Activated CD4-positive, alpha-beta T cell treated with anti-CD3 and anti-CD28 coated beads, Interleukin-2, amount 50 U/mL, for 24 hours (primary cell): ENCODE results near the gene SAMD4B.
"Not testable (repeated sequence)": the region's sequence is repeated elsewhere in the genome, so short reads cannot be mapped to it uniquely, and the experiment has no call there.

ENCODE experiments used
- DNase-seq, 2 donors: peaks; one replicate each; pipeline ENCODE4 v3.0.0-alpha.2; 2020; ENCODE audit warnings: low read depth in 1 of 2, low spot score in 1 of 2

SAMD4B gene

GRCh38 chr19:39363901-39364457 lies 21.8 kb downstream of the SAMD4B start:
- DNase-seq: no peak

- DNase-seq: no peak
Measured at GRCh38 chr19:39365531-39365930, 23.3 kb downstream of the SAMD4B start.

- DNase-seq: no peak
Measured at GRCh38 chr19:39369200-39369599, 27.0 kb downstream of the SAMD4B start.

- no peak for DNase-seq
Measured at GRCh38 chr19:39370735-39371134, 28.5 kb downstream of the SAMD4B start.

- no peak for DNase-seq
Measured at GRCh38 chr19:39372047-39372802, 30.0 kb downstream of the SAMD4B start.

GRCh38 chr19:39372941-39373340 lies 30.7 kb downstream of the SAMD4B start:
- DNase-seq: no peak

DNA sequence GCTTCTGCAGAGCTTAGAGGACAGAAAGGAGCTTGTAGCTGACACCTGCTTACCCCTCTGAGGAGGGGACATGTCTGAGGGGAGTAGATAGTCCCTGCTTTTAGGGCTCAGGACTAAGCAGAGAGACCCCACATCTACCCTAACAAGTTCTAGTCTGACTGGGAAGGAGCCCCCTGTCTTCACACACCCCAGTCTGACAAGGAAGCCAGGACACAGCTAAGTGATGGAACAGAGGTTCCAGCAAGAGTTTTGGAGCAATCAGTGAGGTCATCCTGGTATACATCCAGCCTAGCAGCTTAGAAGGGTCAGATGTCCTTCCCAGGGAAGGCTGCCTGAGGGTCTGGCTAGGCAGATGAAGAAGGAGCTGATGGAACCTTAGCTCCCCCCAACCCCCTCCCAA lies 33.7 kb downstream of the SAMD4B start:
- DNase-seq: no peak

DNA sequence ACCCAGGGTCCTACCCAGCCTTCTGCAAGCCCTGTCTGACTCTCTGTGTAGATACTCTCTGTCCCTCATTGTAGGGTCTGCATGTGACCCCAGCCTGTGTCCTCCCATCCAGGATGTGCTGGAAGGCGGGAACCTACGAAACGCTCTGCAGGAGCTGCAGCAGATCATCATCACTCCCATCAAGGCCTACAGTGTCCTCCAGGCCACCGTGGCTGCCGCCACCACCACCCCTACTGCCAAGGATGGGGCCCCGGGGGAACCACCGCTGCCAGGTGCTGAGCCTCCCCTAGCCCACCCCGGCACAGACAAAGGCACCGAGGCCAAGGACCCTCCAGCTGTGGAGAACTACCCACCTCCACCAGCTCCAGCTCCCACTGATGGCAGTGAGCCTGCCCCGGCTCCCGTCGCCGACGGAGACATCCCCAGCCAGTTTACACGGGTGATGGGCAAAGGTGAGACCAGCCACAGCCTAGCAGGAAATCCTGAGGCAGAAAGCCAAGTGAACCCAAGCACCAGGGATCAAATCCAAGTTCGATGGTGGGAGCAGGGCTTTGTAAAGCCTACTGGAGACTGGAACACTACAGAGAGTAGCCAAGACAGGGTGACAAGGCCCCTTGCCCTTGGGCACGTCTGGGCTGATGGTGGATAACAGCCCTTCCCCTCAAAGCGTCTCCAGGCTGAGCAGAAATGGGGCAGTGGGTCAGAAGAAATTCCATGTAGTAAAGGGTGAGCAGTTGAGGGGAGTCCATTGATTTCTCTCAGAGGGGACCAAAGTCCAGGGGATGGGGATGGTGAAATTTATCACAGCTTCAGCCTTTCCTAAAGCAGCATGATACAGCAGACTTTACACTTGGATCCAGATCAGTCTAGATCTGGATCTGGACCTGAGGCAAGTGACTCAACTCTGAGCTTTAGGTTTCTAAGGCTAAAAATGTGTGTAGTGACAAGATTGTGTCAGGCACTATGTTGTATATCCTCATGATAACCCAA lies 35.4 kb downstream of the SAMD4B start:
- no peak for DNase-seq

DNA sequence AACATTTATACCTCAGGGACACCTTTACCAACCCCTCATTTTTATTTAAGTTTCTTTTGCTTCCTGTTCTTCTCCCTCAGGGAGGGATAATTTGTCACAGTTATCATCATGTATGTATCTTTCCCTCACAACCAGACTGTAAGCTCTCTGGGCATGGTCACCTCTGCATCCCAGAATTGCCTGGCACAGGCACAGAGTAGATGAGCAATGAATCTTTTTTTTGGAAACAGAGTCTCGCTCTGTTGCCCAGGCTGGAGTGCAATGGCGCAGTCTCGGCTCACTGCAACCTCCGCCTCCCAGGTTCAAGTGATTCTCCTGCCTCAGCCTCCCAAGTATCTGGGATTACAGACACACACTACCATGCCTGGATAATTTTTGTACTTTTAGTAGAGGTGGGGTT lies 37.1 kb downstream of the SAMD4B start:
- not testable (repeated sequence) for DNase-seq

- DNase-seq: no peak
Measured at GRCh38 chr19:39379865-39380396, 37.7 kb downstream of the SAMD4B start.

DNA sequence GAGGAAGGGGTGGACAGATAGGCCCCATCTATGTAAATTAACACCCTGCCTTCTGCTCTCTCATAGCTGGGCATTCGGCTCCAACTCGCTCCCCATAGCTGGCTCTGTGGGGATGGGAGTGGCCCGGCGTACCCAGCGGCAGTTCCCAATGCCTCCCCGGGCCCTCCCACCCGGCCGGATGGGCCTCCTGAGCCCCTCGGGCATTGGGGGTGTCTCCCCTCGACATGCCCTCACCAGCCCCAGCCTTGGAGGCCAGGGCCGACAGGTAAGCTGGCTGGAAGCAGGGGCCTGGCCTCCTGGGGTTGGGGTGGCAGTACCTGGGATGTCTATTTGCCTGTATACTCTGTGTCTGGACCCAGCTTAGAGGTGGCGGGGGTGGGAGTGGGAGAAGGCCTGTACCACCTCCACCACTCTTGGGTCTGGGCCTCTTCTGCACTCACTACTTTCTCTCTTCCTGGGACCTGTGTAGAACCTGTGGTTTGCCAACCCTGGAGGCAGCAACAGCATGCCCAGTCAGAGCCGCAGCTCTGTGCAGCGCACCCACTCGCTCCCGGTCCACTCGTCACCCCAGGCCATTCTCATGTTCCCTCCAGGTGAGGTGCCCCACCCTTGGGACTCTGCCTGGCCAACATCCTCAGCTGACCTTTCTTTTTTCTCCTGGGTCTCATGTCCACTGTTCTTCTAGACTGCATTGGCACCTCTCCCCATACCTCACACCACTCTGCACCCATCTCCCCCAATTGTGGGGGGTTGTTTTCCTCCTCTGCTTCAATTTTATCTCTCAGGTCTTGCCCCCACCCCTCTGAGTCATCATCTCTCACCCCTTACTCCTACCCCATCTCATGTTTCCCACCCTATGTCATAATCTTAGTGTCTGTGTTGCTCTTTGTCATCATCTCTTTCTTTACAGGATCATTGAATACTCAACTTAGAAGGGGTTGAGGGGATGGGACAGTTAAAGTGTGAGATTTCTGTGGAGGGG lies 38.6 kb downstream of the SAMD4B start:
- no peak for DNase-seq

GRCh38 chr19:39381910-39382611 lies 39.8 kb downstream of the SAMD4B start:
- no peak for DNase-seq

DNA sequence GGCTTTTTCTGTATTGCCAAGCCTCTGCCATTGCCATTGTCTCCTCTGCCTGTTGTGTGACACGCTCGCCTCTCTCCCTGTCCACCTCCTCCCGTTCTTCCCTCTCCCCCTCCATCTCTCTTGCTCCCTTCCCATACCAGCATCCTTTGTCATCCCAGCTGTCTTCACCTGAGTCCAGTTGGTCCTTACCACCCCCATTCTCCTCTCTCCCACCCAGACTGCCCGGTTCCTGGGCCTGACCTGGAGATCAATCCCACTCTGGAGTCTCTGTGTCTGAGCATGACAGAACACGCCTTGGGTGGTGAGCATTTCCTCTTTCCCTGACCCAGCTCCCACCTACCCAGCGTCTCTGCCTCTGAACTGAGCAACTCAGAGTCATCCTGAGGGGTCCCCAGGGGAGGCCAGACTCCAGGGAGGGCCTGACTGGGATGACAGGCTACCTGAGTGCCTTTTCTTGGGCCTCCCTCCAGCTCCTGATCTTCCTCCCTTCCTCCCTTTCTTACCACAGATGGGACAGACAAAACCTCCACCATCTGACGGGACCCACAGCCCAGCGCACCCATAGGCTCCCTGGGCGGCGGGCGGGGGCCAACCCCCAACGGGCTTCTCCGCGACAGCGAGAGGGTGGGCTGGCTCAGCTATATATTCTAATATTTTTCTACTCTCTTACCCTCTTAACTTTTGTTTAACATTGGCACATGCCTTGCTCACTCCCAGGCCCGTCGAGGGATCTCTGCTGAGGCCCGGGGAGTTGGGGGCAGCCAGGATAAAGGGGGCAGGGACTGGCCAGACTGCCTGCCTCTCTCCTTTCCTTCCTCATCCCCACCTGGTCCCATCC lies 41.0 kb downstream of the SAMD4B start:
- DNase-seq: no peak

DNA sequence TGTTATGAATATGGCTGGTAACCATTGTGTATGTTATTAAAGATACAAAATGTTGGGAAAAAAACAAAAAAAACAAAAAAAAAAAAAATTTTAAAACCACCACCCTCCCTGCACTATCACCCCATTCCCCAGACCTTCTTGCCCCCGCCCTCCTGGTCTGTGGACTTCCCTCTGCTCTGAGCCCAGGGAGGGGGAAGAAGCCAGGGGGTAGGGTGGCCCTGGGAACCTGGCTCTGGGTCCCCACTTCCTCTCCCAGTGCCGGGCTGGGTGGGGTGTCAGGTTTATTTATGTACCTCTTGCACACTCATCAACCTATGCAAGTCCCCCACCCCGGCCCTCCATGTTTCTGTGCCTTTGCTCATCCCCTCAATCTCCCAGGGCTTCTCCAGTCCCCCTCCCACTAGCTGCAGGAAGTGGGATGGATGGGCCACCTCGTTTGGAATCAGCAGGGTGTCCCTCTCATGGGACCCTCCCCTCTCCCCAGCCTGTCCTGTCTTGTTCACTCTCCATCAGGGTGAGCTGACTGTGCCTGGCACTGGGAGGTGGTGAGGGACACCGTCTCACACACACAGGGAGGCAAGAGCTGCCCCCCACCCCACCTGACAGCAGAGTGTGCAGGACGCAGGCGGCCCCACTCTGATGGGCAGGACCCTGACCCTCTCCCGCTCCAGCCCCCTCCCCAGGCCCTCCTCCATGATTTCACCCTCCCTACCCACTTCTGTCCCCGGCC lies 42.8 kb downstream of the SAMD4B start:
- DNase-seq: no peak

DNA sequence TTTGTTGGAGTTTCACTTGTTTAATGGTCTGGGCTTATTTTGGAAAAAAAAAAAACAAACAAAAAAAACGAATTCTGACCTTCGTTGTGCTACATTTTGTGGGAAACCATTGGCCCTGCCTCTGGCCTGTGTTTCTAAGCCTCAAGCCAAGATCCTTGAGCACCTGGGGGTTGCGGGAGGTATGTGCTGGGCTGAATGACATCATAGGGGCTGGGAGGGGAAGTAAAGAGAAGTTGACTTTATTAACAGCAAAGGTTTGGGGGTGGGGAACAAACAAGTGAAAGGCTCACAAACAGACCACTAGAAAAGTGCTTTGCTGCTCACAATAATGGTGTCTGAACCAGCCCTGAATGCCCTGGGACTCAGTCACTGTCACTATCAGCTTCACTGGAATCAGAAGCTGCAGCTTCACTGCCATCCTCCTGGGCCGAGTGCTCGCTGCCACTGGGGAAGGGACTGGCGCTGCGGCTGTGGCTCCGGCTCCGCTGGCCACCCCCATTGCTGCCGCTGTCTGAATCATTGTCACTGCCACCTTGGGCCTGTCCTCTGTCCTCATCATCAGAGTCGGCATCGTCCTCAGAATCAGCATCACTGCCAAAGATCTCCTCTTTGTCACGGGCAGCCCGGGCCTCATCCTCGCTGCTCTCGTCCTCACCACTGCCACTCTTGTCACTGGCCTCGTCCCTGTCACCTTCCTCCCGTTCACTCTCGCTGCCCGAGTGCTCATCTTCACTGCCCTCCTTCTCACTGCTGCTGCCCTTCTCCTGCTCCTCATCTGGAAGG lies 43.6 kb downstream of the SAMD4B start:
- no peak for DNase-seq

DNA sequence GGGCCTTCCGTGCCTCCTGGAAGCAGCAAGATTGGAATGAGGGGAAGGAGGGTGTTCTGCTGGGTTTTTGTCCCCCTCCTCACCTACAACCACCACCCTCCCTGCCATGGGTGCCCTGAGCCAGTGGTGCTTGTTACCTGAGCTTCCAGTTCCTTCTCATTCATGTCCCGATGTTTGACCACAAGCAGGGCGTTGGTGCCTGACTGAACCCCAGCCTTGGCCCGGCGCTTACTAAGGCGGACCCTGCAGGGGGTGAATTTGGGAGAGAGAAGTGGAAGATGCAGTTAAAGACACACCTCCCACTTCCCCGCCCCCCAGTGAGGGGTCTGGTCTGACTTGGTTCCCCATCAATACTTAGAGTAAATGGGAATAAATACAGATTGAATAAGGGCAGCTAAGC lies 44.3 kb downstream of the SAMD4B start:
- no peak for DNase-seq

DNA sequence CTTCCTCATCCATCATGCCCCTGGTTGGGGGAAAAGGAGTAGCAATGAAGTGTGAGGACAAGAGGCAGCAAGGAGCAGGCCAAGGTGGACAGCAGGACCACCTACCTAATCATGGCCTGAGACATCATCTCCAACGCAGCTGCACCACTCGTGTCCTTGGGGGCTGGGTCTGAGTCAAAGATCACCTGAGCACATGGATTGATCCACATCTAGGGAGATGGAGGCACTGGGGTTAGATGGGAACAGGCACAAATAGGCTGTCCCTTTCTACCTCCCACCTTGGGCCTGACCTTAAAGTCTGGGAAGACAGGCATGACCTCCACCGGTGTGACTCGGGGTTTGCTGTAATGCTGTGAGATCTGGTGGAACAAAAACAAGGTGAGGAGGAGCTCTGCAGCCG lies 46.4 kb downstream of the SAMD4B start:
- DNase-seq: no peak
